Left ventricle myocardium inferior (tissue), 1 donor: ENCODE results near the gene KRT6C. TPM values are rescaled to one million over a fixed set of nuclear protein-coding genes. Genes with fewer than 3 reads are reported as not detected.

Source experiments
- DNase-seq: peaks from one replicate; pipeline ENCODE4 v3.0.0-alpha.2; 2020
- H3K27ac ChIP-seq: fragments of 200-600 bp; replicated peaks from 2 replicates; pipeline ENCODE4 v1.8.0; 2021
- H3K27me3 ChIP-seq: fragments of 200-600 bp; 2 replicates; pipeline ENCODE4 v1.8.0; 2021; ENCODE audit warnings: low read depth
- H3K36me3 ChIP-seq: fragments of 200-600 bp; 2 replicates; pipeline ENCODE4 v1.8.0; 2021
- H3K4me1 ChIP-seq: fragments of 200-600 bp; 2 replicates; pipeline ENCODE4 v1.8.0; 2021
- H3K4me3 ChIP-seq: fragments of 200-600 bp; 2 replicates; pipeline ENCODE4 v1.8.0; 2021; ENCODE audit warnings: mild to moderate bottlenecking, moderate library complexity
- H3K9me3 ChIP-seq: fragments of 200-600 bp; replicated peaks from 2 replicates; pipeline ENCODE4 v1.8.0; 2021
- CTCF ChIP-seq: fragments of 200-600 bp; IDR thresholded peaks from 2 replicates; pipeline ENCODE4 v1.8.0; 2021; ENCODE audit warnings: antibody characterized with exemption, mild to moderate bottlenecking, borderline replicate concordance
- intact Hi-C: fragments of 100-400 bp; cut with micrococcal nuclease; formaldehyde crosslinking; loops from one replicate; pipeline ENCODE4 v1.11.0; 2022
- total RNA-seq: library from RNA; stranded (reverse); fragmentation: NEBNext Ultra II Directional; extraction: Animal tissue kit (Norgen Biotek cat#: 25700); gene quantifications from one replicate; pipeline ENCODE4 v1.2.1, GENCODE V29; 2021
- donor health status: DM: no; HTN: yes; CAD: no; lungs with severe emphysema.

Gene KRT6C
- total RNA-seq, 1 donor from 2014 or later = not detected

- H3K27ac ChIP-seq = no peak overlapping the region
- peaks cover 64% of the 10 kb centered on the region for H3K27me3 ChIP-seq
- TF ChIP-seq CTCF = no peak
- peaks cover 5% of the 10 kb centered on the region for H3K4me1 ChIP-seq
- no peaks in the 10 kb centered on the region for H3K9me3 ChIP-seq
- intact Hi-C loops = no loop called here
- H3K4me3 ChIP-seq = no peak overlapping the region
- no peak for DNase-seq
- H3K36me3 ChIP-seq = no peaks in the 10 kb centered on the region
Observed at GRCh38 chr12:52439420-52439819, 34.2 kb downstream of the KRT6C start.

GRCh38 chr12:52438305-52439301 lies 35.0 kb downstream of the KRT6C start:
- no peaks in the 10 kb centered on the region for H3K9me3 ChIP-seq
- no peak for DNase-seq
- no peak overlapping the region for H3K27ac ChIP-seq
- no peaks in the 10 kb centered on the region for H3K36me3 ChIP-seq
- intact Hi-C loops = no loop called here
- peaks cover 64% of the 10 kb centered on the region for H3K27me3 ChIP-seq
- H3K4me3 ChIP-seq = no peak overlapping the region
- H3K4me1 ChIP-seq = peaks cover 5% of the 10 kb centered on the region
- TF ChIP-seq CTCF = no peak

- DNase-seq = no peak
- intact Hi-C loops = no loop called here
- Histone ChIP-seq H3K4me1 (peaks cover 1% of the 10 kb centered on the region), H3K36me3 (no peaks in the 10 kb centered on the region), H3K27ac (no peak overlapping the region), H3K27me3 (peaks cover 63% of the 10 kb centered on the region), H3K9me3 (no peaks in the 10 kb centered on the region), H3K4me3 (no peak overlapping the region)
- no peak for TF ChIP-seq CTCF
Observed at GRCh38 chr12:52437508-52437907, 36.1 kb downstream of the KRT6C start.

GRCh38 chr12:52436828-52437474 lies 36.7 kb downstream of the KRT6C start:
- TF ChIP-seq CTCF = no peak
- intact Hi-C loops = no loop called here
- no peaks in the 10 kb centered on the region for H3K36me3 ChIP-seq
- peaks cover 63% of the 10 kb centered on the region for H3K27me3 ChIP-seq
- no peaks in the 10 kb centered on the region for H3K9me3 ChIP-seq
- no peak for DNase-seq
- peak overlapping the region; percentile 18 for H3K27ac ChIP-seq
- no peaks in the 10 kb centered on the region for H3K4me1 ChIP-seq
- H3K4me3 ChIP-seq = no peak overlapping the region

- Histone ChIP-seq H3K27me3 (peaks cover 63% of the 10 kb centered on the region), H3K36me3 (no peaks in the 10 kb centered on the region), H3K4me1 (no peaks in the 10 kb centered on the region), H3K27ac (peak overlapping the region; percentile 18), H3K9me3 (no peaks in the 10 kb centered on the region), H3K4me3 (no peak overlapping the region)
- no peak for TF ChIP-seq CTCF
- intact Hi-C loops = no loop called here
- no peak for DNase-seq
Observed at GRCh38 chr12:52436000-52436827, 37.4 kb downstream of the KRT6C start.
